Measurements from ENCODE around the gene PARVA.

PARVA gene

DNA sequence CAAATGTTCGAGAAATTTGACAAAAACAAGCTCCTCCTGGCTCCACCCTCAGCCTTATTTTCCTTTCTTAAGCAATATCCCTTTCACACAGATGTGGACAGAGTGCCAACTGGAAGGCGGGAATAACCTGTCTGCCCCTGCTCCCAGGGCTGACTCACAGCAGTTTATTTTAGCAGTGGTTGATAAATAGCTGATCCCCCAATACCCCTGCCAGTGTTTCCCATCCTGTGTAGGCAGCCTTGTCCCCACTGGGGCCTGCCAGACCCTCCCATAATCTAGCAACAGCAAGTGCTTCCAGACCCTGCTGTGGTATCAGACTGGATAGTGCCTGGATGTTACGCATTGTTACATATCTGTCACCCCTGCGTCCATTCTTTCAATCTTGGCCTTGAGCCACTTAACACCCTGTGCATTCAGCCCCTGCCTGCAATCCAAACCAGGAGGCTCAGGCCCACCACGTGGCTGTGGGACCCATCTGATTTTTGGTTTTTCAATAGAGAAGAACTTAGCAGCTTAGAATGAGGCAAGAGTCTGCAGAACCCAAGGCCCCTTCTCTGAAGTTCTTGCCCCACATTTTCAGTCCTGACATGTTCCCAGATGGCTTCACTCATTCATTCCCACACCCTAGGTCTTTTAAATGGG lies 53.7 kb downstream of the PARVA start:
- DNase-seq (ENCODE audit: low read depth), result no peak

DNA sequence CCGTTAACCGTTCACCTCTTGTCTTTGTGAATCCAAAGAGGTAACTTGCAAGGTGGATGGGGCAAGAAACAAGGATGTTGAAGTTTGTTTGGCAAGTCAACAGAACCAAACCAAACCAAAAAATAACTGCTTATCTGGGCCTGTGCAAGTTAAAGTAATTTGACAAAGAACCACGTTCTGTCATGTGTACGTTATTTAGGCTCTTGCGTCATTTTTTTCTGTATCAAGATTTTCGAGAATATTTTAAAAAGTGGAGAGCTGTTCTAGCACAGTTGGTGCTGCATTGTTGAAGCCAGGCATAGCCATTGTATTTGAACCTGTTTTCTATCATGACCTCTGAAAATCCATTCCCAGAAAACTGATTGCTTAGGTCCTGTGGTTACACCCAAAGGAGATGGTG lies 55.1 kb downstream of the PARVA start:
- no peak for DNase-seq (ENCODE audit: low read depth)

DNA sequence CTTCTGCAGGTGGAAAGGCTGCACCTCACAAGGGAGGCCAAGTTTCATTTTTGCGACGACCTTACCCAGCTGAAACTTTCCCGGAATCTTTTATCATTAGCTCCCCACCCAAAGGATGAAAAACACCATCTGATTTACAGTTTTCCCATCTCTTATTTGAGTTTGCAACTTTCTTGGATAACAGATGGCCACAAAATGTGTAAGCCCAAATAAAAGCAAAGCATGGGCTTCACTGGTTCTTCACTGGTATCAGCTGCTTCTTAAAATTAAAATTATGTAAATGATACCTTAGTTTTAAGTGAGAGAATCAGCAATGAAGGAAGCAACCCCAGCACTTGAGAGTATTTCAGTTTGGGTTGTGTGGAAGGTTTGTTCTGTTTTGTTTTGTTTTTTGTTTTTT lies 55.8 kb downstream of the PARVA start:
- no peak for DNase-seq (ENCODE audit: low read depth)

DNA sequence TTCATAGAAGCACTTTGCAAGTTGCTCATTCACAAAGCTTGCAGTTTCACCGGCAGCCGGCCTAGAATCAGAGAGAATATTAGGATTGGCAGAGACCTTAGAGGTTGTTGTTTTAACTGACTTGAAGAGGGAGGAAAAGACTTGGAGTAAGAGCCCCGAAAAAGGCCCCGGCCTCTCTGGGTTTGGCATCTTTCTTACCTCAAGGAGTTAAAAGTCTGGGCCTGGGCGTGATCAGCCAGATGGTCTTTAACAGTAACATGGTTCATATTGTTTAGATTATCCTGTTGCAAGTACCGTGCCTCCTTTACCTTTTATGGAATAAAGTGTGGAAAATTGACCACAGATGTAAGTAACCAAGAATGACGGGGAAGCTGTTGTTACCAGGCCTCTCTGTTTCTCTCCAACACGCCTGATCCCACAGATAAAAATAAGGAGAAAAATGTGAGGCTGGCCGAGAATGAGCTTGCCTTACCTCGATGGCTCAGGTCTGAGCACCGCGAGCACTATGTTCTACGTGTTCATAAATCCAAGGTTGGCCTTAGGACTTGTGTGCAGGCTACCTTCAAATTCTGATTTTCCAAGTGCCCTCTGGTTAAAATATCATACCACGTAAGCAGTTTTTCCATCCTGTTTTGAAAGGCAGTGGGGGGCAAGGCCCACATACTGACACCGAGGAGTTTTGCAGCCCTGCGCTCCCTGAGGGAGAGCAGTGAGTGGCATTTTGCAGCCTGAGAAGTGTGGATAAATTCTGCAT lies 56.4 kb downstream of the PARVA start:
- DNase-seq (ENCODE audit: low read depth), result no peak

DNA sequence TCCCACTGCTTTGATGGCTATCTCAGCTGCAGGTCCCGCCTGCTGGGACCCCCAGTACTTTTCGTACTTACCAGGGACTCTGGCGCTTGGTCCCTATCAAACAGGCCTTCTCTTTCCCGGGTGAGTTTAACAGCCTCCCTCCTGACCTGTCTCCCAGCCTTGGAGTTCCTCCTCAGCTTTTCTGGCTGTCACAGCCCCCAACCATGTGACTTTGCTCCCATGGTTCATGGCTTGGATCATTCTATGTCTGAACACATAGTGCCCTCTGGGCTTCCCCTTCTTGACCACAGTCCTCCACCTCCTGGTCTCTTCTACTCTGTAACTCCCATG lies 56.9 kb downstream of the PARVA start:
- DNase-seq (ENCODE audit: low read depth), result no peak

DNA sequence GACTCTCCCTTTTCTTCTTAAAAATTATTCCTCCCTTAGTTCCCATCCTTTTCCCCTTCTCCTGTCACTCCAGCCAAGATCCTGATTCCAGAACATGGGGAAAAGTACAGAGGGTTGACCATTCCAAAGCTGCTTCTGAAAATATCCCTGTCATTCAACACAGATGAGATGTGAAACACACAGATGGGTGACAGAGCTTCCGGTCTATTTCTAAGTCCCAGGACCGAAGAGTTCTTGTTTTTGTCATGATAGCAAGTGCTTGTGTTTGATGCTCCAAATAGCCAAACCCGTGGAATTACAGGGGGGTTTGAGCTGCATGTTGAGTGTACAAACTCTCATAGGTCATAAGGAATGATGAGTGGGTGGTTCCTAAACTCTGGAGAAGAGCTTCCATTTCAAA lies 57.9 kb downstream of the PARVA start:
- no peak for DNase-seq (ENCODE audit: low read depth)

DNA sequence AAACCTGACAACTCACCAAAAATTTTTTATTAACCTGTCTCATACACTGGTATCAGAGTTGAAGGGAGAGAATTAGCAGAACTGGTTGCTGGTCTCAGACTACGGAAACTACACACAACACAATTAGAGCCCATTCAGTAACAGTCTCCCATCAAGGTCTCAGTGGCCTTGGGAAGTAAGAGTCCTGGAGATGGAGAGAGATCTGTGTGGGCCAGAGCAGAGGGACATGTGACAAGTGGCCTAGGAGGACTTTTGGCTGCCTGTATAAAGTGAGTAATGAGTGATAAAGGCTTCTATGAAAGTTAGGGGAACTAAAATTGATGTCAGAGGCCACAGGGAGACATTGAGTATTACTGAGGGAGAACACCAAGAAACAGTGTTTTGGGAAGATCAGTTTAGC lies 58.9 kb downstream of the PARVA start:
- no peak for DNase-seq (ENCODE audit: low read depth)

DNA sequence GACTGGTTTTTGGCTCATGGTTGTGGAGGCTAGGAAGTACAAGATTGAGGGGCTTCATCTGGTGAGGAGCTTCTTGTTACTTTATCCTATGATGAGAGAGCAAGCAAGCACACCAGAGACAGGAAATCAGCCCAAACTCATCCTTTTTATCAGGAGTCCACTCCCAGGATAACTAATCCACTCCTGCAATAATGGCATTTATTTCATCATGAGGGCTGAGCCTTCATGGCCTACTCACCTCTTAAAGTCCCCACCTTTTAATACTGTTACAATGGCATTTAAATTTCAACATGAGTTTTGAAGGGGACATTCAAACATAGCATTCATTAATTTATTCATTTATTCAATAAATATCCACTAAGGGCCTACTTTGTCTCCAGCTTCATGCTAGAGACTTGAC lies 60.9 kb downstream of the PARVA start:
- no peak for DNase-seq (ENCODE audit: low read depth)

DNA sequence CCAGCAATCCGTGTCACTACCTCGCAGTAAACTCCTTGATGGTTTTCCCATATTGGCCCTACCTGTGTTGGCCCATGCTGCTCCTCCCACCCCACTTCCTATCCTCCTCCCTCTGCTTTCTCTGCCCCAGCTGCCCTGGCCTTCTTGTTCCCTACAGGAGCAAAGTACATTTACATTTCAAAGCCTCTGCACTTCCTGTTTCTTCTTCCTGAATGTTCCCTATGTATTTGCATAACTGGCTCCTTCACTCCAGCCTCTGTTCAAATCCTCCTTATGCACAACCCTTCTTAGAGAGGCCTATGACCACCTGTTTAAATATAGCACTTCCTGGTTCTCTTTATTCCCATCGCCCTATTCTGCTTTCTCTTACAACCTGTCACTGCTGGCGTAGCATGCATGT lies 62.2 kb downstream of the PARVA start:
- DNase-seq (ENCODE audit: low read depth), result no peak

DNA sequence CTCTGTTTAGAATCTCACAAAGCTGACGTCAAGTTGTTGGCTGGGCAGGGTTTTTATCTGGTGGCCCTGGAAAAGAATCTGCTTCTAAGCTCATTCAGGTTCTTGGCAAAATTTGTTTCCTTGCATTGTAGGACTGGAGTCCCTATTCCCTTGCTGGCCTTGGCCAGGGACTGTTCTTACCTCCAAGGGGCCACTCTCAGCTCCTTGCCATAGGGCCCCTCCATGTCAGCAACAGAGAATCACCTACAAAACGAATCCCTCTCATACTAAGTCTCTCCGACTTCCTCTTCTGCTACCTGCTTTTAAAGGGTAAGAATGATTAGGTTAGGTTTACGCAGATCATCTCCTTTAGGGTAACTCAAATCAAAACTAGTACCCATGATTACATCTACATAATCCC lies 63.2 kb downstream of the PARVA start:
- DNase-seq (ENCODE audit: low read depth), result no peak

DNA sequence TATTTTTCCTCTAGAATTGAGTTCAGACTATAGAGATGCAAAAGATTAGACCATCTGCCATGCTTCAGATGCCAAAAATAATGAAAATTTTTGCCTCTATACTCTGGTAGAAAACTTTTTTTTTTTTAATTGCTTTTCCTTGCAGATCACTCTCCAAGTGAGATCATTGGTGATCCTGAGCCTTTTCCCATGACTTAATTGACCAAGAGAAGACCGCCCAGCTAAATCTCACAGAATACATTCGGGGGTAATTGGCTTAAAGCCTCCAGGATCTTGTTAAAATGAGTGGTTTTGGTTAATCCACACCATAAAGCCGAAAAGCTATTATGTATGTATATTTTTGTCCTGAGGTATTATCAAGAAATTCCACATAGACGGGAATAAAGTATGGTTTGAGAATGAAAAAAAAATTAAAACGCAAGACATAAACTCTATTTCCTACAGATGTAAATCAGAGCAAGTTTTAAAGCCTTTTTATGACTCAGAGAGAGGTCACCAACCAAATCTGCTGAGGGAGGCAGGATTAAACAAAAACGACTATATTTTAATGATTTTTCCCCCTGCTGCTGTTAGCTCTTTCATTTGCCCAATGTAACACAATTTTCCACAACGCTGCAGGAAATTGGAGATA lies 64.0 kb downstream of the PARVA start:
- DNase-seq (ENCODE audit: low read depth), result no peak

DNA sequence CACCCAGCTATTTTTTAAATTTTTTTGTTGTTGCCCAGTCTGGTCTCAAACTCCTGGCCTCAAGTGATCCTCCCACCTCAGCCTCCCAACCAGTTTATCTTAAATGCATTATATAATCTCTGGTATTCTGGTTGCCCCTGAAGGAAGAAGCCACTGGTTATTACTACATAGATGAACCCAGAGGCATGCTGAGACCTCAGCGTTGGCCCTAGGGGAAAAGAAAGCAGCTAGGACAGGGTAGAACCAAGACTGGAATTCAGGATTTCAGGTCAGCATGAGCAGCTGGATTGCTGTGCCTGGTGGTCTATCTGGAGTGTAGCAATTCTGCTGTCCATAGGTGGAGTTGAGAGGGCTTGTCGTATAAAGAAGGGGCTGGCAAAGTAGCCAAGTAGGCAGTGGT lies 67.2 kb downstream of the PARVA start:
- no peak for DNase-seq (ENCODE audit: low read depth)

DNA sequence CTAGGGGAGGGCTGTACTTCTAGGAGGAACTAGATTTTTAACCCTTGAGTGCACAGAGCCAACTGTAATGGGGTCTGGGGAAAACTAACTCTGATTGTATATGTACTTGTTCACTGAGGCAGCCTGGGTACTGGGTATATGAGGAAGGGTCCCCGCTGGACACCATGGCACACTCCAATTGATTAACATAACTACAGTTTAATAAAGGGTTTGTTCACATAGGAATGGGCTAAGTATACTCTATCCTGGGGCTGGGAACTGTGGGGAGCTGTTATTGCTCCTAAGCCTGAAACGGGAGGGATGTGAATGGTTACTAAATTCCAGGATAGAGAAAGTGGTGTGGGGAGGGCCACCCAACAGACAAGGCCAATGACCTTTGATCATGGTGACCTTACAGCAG lies 67.6 kb downstream of the PARVA start:
- no peak for DNase-seq (ENCODE audit: low read depth)

DNA sequence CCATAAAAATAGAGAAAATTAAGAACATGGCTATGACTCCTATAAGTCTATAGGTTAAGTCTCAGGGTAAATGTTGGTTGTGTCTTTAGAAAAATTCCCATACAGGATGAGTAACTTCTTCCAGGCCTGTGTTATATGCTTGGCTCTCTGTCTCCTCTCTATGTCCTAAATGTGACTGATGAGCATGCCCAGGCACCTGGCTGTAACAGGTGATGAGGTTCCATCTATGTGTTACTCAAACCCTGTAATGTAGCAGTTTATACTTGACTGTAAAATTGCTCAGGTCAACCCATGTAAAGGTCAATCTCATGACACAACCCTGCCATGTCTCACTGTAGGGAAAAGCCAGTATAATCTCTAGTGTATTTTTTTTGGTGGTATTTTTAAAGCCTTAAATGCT lies 69.5 kb downstream of the PARVA start:
- no peak for DNase-seq (ENCODE audit: low read depth)

DNA sequence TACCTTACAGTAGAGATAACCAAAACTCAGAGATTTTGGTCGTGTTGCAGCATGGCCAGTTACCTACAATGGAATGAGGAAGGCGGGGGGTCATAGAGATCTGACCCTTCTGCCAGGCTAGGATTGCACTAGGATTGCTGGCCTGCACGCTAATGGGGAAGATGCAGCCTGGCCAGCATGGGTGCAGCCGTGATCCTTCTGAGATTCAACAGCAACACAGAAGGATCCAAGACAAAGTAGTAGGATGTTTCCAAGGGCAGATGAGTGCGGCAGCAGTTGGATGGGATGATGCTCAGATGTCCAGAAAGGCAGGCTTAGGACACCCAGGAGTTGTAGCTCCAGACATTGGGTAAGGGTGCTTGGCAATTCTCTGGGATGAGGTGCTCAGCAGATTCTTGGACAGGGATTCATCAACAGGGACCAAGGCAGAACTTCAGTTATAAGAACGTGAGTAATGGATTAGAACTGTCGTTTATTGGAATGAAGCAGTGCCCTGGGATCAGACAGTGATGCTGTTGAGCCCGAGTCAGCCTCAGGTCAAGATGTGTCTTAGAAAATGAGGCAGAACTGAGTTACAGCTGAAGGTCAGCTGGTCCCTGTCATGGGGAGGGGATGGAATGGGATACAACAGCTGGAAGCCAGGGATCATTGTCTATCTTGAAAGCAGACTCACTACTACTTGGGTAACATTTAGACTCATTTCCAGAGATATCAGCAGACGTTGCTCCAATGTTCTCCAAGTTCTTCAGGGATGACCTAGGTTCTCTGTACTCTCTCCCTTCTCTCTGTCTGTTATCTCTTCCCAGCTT lies 71.0 kb downstream of the PARVA start:
- DNase-seq (ENCODE audit: low read depth), result no peak

DNA sequence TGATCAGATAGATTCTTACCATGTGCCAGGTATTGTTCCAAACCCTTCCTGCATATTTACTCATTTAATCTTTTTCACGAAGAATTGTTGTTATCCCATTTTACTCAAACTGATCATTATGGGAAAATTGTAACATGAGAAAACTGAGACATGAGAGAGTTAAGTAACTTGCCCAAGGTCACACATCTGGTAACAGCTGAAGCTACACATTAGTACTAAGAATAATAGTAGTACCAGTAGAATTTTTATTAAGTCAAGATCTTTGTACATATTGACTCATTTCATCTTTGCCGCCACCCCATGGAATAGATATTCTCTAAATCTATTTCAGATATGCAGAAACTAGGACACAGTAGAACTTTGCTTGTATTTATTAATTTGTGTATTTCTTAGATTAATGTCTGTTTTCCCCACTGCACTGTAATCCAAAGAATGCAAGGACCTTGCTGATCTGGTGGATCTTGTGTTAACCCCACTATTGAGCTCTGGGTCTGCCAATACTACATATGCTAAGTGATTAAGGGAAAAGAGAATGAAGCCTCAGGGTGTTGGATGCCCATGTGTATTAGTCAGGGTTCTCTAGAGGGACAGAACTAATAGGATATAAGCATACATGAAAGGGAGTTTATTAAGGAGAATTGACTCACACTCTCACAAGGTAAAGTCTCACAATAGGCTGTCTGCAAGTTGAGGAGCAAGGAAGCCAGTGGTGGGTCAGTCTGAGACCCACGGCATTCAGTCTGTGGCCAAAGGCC lies 72.8 kb downstream of the PARVA start:
- no peak for DNase-seq (ENCODE audit: low read depth)

DNA sequence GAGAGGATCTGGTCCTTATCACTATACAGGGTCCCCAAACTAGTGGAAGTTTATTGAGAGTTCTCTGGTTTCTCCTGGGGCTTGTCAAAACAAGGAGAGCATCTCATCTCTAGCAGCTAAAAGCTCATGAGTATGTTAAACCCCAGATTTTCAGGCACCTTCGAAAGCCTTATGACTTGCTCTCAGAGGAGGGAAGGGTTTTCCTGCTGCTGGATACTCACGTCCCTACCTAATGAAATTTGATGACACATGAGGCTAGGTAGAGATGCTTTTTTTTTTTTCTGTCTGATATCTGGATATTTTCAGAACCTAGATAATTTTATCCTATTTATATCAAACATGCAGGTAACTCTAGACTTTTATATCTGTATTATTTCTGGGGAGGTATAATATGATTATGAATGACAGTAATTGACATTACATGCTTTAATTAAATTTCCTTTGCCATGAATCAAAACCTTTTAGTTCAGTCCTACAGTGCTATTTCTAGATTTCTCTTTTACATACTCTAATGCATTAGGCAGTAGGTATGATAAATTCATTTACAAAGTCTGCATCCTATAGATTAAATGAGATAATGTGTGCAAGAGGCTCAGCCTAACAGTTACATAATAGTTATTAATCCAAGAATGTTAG lies 73.9 kb downstream of the PARVA start:
- no peak for DNase-seq (ENCODE audit: low read depth)

DNA sequence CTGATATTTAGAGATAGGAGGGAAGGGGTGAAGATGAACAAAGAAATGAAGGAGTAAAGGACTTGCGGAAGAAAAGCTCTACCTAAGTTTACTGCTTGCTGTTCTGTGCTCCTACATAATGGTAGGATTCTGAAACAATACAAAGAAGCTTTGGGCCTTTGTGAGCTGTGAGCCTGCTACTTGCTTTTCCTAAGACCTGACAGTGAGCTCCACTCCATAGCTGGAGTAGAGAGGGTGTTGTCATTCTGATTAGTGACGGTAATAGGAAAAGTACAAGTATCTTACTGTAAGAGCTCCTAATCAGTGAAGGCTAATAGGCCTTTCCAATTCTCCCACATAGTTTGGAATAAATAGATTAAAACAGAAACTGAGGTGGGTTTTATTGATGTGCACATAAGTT lies 75.9 kb downstream of the PARVA start:
- no peak for DNase-seq (ENCODE audit: low read depth)

DNA sequence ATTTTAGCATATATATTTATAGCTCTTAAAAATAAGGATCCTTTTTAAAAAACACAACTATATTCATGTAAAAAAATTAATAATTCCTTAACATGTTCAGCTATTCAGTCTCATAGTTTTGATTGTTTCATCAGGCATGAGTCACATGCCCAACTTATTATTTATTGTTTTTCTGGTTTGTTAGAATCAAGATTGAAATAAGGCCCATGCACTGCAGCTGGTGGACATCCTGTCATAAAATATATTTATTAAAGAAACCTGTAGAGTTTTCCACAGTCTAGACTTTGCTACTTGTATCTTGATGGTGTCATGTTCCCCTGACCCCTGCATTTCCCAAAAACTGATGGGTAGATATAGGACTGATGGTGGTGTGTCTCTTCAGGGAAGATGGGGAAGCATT lies 77.4 kb downstream of the PARVA start:
- DNase-seq (ENCODE audit: low read depth), result no peak

DNA sequence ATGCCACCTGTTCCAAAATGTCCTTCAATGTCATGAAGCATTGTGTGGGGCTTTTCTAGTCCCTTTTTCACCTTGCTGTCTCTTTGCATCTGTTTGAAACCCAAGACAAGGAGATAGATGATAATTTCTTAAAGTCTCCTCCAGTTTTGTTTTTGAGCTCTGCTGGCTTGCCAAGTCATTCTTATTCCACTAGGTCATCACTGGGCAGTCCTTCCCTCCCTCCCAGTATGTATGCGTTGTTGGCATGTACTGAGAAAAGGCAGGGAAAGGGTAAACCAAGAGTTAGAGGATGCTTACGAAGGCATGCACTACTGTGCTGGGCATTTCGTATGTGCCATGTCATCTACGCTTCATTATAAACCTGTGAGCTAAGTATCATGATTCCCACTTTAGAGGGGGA lies 78.6 kb downstream of the PARVA start:
- no peak for DNase-seq (ENCODE audit: low read depth)

DNA sequence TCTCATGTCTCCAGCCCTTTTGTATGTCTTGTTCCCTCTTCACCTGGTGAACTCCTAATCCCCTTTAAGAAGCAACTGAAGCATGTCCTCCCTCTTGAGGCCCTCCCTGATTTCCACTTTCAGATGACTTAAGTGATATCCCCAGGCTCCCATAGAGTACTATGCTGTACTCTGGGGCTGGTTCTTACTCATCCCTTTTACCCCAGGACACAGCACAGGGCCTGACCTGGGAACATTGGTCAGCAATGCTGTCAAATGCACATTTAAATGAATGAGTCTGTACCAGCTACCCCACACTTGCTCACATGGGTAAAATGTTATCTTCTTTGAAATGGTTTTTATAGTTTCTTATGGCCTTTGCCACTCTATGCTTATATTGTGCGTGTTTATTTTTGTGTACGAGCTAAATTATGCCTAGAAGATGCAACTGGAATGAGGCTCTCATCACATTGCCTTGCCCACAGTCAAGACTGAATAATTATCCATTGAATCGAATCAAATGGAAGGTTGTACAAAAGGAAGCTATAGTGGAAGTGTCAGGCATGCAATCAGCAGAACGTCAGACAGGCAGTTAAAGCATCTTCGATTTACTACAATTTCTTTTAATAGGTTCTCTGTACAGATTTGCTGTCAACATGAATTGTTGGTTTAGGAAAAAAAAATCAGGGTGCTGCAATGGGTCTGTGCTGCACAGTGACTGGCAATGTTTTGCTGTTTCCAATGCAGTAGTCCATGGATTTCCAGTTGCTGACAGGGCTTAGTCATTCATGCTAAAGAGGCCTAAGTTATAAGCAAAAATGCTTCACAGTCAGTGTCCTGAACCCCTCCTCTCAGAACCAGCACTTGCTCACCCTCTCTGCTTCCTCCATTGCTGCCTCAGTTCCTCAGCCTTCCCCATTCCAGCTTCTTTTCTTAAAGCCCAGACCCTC lies 79.5 kb downstream of the PARVA start:
- no peak for DNase-seq (ENCODE audit: low read depth)

Measured in activated gamma-delta T cell treated with anti-CD3 and anti-CD28 coated beads, Interleukin-2, amount 50 U/mL, for 16 hours (primary cell).